CD14-positive monocyte (primary cell): Measurements from ENCODE around the gene KIF13A. TPM values are rescaled to one million over a fixed set of nuclear protein-coding genes. Genes with fewer than 3 reads are reported as not detected.

ENCODE experiments used
- DNase-seq, 3 donors: peaks; one replicate each; pipeline ENCODE4 v3.0.0-alpha.2; 2011 to 2022
- H2AFZ ChIP-seq: 2 replicates; pipeline ENCODE4 v1.6.0; 2012; ENCODE audit warnings: mild to moderate bottlenecking, low read depth, low read length, inconsistent platforms; ENCODE audit not compliant: insufficient read depth, poor library complexity, severe bottlenecking
- H3K27ac ChIP-seq, 2 donors: 1 replicate in 1 of 2; 2 replicates in 1 of 2; pipeline ENCODE4 v1.5.1; 2012 to 2013; ENCODE audit warnings: low read length in 2 of 2, control low read depth in 1 of 2, inconsistent platforms in 1 of 2, low read depth in 1 of 2, mild to moderate bottlenecking in 1 of 2
- H3K27me3 ChIP-seq, 2 donors: one replicate each; pipeline versions ENCODE4 v1.6.0 to v1.6.1; 2011 to 2013; ENCODE audit warnings: low read length in 2 of 2; ENCODE audit not compliant: control insufficient read depth in 2 of 2, insufficient read depth in 2 of 2
- H3K36me3 ChIP-seq, 2 donors: replicated peaks in 1 of 2; 1 replicate in 1 of 2; 2 replicates in 1 of 2; pipeline versions ENCODE4 v1.5.1 to v1.6.1; 2012 to 2013; ENCODE audit warnings: low read length in 2 of 2, control low read depth in 1 of 2, inconsistent platforms in 1 of 2, mild to moderate bottlenecking in 1 of 2; ENCODE audit not compliant: insufficient read depth in 2 of 2, control insufficient read depth in 1 of 2
- H3K4me1 ChIP-seq, 2 donors: 1 replicate in 1 of 2; 2 replicates in 1 of 2; pipeline versions ENCODE4 v1.5.1 to v1.6.1; 2012 to 2013; ENCODE audit warnings: low read length in 2 of 2, control low read depth in 1 of 2, inconsistent platforms in 1 of 2, mild to moderate bottlenecking in 1 of 2, moderate library complexity in 1 of 2; ENCODE audit not compliant: insufficient read depth in 2 of 2, control insufficient read depth in 1 of 2
- H3K4me2 ChIP-seq: replicated peaks from 2 replicates; pipeline ENCODE3; 2012; ENCODE audit warnings: low read length, moderate library complexity, mild to moderate bottlenecking; ENCODE audit not compliant: poor library complexity, severe bottlenecking; ENCODE audit errors: extremely low read depth
- H3K4me3 ChIP-seq, 3 experiments: fragments of 200-600 bp in 1 of 3; sonication (generic) in 1 of 3; replicated peaks in 1 of 3; 1 replicate in 2 of 3; 2 replicates in 1 of 3; pipeline ENCODE4 v1.5.1; 2011 to 2013; ENCODE audit warnings: low read length in 3 of 3, mild to moderate bottlenecking in 3 of 3, control low read depth in 2 of 3, low read depth in 2 of 3, inconsistent platforms in 1 of 3, moderate library complexity in 1 of 3
- H3K79me2 ChIP-seq: 2 replicates; pipeline ENCODE4 v1.6.0; 2012; ENCODE audit warnings: mild to moderate bottlenecking, control low read depth, inconsistent platforms, low read length, moderate library complexity; ENCODE audit not compliant: insufficient read depth
- H3K9ac ChIP-seq: 2 replicates; pipeline ENCODE4 v1.6.0; 2017; ENCODE audit warnings: low read length, mild to moderate bottlenecking; ENCODE audit not compliant: insufficient read depth, poor library complexity, severe bottlenecking
- H3K9me3 ChIP-seq, 2 donors: replicated peaks in 1 of 2; 1 replicate in 1 of 2; 2 replicates in 1 of 2; pipeline versions ENCODE4 v1.5.1 to v1.6.1; 2012 to 2013; ENCODE audit warnings: low read length in 2 of 2, control low read depth in 1 of 2; ENCODE audit not compliant: control insufficient read depth in 1 of 2, insufficient read depth in 1 of 2
- H4K20me1 ChIP-seq: 2 replicates; pipeline ENCODE4 v1.6.0; 2012; ENCODE audit warnings: mild to moderate bottlenecking, low read length, control low read depth, moderate library complexity; ENCODE audit not compliant: insufficient read depth
- H3K27ac Mint-ChIP-seq, 7 donors: one replicate each; pipeline ENCODE4 v1.8.0; 2020; ENCODE audit warnings: mild to moderate bottlenecking in 7 of 7, mixed read lengths in 7 of 7, moderate library complexity in 6 of 7, inconsistent platforms in 2 of 7
- H3K27me3 Mint-ChIP-seq, 3 donors: one replicate each; pipeline ENCODE4 v1.8.0; 2021 to 2022; ENCODE audit warnings: low read depth in 3 of 3, mild to moderate bottlenecking in 3 of 3, mixed read lengths in 3 of 3, moderate library complexity in 3 of 3, inconsistent platforms in 1 of 3
- H3K36me3 Mint-ChIP-seq, 2 donors: one replicate each; pipeline ENCODE4 v1.8.0; 2020; ENCODE audit warnings: mixed read lengths in 2 of 2, inconsistent platforms in 1 of 2, mild to moderate bottlenecking in 1 of 2
- H3K4me1 Mint-ChIP-seq: one replicate; pipeline ENCODE4 v1.8.0; 2020; ENCODE audit warnings: mild to moderate bottlenecking, mixed read lengths
- H3K4me3 Mint-ChIP-seq, 2 donors: one replicate each; pipeline ENCODE4 v1.8.0; 2020; ENCODE audit warnings: mild to moderate bottlenecking in 2 of 2, mixed read lengths in 2 of 2, moderate library complexity in 1 of 2
- H3K9me3 Mint-ChIP-seq, 7 donors: one replicate each; pipeline ENCODE4 v1.8.0; 2020 to 2022; ENCODE audit warnings: mixed read lengths in 7 of 7, mild to moderate bottlenecking in 6 of 7, moderate library complexity in 6 of 7, inconsistent platforms in 2 of 7
- WGBS: methylation state at CpG from one replicate; pipeline ENCODE4 v1.1.5; 2013; ENCODE audit warnings: missing lambda C conversion rate; ENCODE audit not compliant: insufficient coverage; 5-methylcytosine and 5-hydroxymethylcytosine counted together
- intact Hi-C, 2 donors: fragments of 100-400 bp; cut with micrococcal nuclease; formaldehyde crosslinking; loops; one replicate each; pipeline versions ENCODE4 v1.15.0 to v1.15.1; 2023
- polyA plus RNA-seq, 3 donors: library from polyadenylated mRNA; depleted of rRNA in 1 of 3; unstranded in 2 of 3; stranded (reverse) in 1 of 3; fragments of 300-500 nt in 2 of 3; fragments of >200 nt in 1 of 3; fragmentation: Illumina TruSeq in 2 of 3; gene quantifications; 1 replicate in 2 of 3; 2 replicates in 1 of 3; pipeline ENCODE4 v1.2.3, GENCODE V29; 2012 to 2021
- TF ChIP-seq, protein P1 (sequence below): fragments of 200-600 bp; IDR thresholded peaks from one replicate; pipeline ENCODE4 v1.8.0; 2022; ENCODE audit warnings: antibody characterized with exemption, mild to moderate bottlenecking

Gene KIF13A
- polyA plus RNA-seq, 3 donors, result 2.9 to 28.4 (median 6.0) TPM

DNA sequence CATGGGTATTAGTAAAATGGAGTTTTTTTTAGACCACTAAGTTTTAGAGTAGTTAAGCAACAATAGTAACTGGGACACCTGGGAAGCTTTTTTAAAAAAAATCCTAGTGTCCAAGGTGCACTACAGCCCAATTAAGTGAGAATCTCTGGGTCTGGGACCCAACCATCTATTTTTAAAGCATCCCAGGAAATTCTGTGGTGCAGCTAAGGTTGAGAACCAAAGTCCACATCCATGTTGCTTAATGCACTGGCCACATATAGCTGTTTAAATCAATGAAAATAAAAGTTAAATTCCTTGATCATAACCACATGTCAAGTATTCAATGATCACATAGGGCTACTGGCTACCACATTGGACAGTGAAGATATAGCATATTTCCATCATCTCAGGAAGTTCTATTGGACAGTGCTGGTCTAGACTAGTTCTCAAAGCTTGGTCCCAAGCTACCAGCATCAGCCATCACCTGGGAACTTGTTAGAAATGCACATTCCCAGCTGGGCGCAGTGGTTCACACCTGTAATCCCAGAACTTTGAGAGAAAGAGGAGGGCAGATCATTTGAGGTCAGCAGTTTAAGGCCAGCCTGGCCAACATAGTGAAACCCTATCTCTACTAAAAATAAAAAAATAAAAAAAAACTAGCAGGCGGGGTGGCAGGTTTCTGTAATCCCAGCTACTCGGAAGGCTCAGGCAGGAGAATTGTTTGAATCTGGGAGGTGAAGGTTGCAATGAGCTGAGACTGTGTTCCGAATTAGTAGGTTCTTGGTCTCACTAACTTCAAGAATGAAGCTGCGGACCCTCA, 12.7 kb downstream of the KIF13A start:
- H3K27ac ChIP-seq, result no peak overlapping the region
- H3K4me1 ChIP-seq, result peaks cover 9 to 21% of the 10 kb centered on the region in 2 donors
- peaks cover 9 to 23% of the 10 kb centered on the region in 2 donors for H3K36me3 ChIP-seq
- DNase-seq, result no peak
- TF ChIP-seq, protein P1, sequence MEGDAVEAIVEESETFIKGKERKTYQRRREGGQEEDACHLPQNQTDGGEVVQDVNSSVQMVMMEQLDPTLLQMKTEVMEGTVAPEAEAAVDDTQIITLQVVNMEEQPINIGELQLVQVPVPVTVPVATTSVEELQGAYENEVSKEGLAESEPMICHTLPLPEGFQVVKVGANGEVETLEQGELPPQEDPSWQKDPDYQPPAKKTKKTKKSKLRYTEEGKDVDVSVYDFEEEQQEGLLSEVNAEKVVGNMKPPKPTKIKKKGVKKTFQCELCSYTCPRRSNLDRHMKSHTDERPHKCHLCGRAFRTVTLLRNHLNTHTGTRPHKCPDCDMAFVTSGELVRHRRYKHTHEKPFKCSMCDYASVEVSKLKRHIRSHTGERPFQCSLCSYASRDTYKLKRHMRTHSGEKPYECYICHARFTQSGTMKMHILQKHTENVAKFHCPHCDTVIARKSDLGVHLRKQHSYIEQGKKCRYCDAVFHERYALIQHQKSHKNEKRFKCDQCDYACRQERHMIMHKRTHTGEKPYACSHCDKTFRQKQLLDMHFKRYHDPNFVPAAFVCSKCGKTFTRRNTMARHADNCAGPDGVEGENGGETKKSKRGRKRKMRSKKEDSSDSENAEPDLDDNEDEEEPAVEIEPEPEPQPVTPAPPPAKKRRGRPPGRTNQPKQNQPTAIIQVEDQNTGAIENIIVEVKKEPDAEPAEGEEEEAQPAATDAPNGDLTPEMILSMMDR, result no peak
- no peak overlapping the region for H2AFZ ChIP-seq
- H3K9ac ChIP-seq, result no peak overlapping the region
- Mint-ChIP-seq H3K27ac (peak overlapping the region in 2 of 7 donors; percentile 15 to 56), H3K4me1 (peaks cover 23% of the 10 kb centered on the region), H3K27me3 (no peaks in the 10 kb centered on the region), H3K36me3 (peaks cover 17 to 29% of the 10 kb centered on the region in 2 donors), H3K4me3 (no peak overlapping the region), H3K9me3 (peaks cover 0 to 2% (median 0%) of the 10 kb centered on the region in 7 donors)
- H3K79me2 ChIP-seq, result peaks cover 87% of the 10 kb centered on the region
- H4K20me1 ChIP-seq, result peaks cover 85% of the 10 kb centered on the region
- intact Hi-C loops, result no loop called here
- H3K4me3 ChIP-seq, result no peak overlapping the region
- H3K9me3 ChIP-seq, result no peaks in the 10 kb centered on the region
- 100% methylated on average over 2 of the region's 5 CpGs for WGBS
- no peak overlapping the region for H3K4me2 ChIP-seq
- H3K27me3 ChIP-seq, result no peaks in the 10 kb centered on the region

DNA sequence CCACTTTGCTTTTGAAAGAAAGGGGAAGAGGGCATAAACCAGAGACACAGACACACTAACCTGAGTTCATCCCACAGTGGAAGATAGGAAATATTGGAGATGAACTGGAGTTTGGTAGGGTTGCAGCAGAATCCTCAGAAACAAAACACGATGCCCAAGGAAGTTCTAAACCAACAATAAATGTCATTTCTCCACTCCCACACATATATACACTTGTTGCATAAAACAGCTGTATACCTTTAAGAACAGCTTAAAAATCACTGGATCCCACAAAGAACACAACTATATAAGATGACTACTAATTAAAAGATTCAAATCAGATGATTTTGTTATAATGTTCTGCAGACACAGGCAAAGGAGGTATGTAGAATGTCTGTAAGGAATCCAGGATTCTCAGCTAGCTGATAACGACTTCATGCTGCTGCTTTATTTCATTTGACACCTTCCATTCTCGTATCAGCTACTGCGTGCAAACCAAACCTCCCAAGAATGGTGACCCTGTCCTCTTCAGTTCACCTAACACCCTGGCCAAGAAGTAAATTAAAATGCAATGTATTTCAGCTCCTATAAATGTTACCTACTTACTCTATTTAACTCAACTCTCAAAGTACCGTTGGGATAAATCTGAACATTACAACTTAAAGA, 14.3 kb downstream of the KIF13A start:
- Histone ChIP-seq H3K9me3 (no peaks in the 10 kb centered on the region), H3K4me3 (no peak overlapping the region), H3K36me3 (peaks cover 4 to 9% of the 10 kb centered on the region in 2 donors), H3K27ac (peak overlapping the region in 1 of 2 donors; percentile 30), H3K9ac (peak overlapping the region; percentile 9), H3K4me1 (peaks cover 9 to 21% of the 10 kb centered on the region in 2 donors), H4K20me1 (peaks cover 90% of the 10 kb centered on the region), H3K27me3 (no peaks in the 10 kb centered on the region), H2AFZ (no peak overlapping the region), H3K79me2 (peaks cover 87% of the 10 kb centered on the region), H3K4me2 (peak overlapping the region; percentile 4)
- H3K36me3 Mint-ChIP-seq, result peaks cover 11 to 21% of the 10 kb centered on the region in 2 donors
- H3K4me1 Mint-ChIP-seq, result peaks cover 25% of the 10 kb centered on the region
- WGBS, result 97% methylated on average over 4 of the region's 5 CpGs
- H3K27ac Mint-ChIP-seq, result peak overlapping the region in 5 of 7 donors; percentile 34 to 87 (median 72)
- no peaks in the 10 kb centered on the region for H3K27me3 Mint-ChIP-seq
- no peak overlapping the region for H3K4me3 Mint-ChIP-seq
- peaks cover 0 to 2% (median 0%) of the 10 kb centered on the region in 7 donors for H3K9me3 Mint-ChIP-seq
- TF ChIP-seq, protein P1, result no peak
- no peak for DNase-seq
- intact Hi-C loops, result no loop called here
